Heart left ventricle (tissue), 16 donors: ENCODE results near the gene LTF. TPM values are rescaled to one million over a fixed set of nuclear protein-coding genes. Genes with fewer than 3 reads are reported as not detected.
A peak's percentile ranks its signal among the peaks of the same experiment; 100 is the strongest.

ENCODE experiments used
- ATAC-seq, 4 donors: fragments of 200-7000 bp; cut with Tn5 transposase; one replicate each; pipeline ENCODE4 v1.9.1; 2020 to 2022; ENCODE audit warnings: moderate library complexity in 4 of 4, mild to moderate bottlenecking in 3 of 4, moderate number of reproducible peaks in 1 of 4
- DNase-seq, 5 donors: peaks; one replicate each; pipeline ENCODE4 v3.0.0-alpha.2; 2020
- H3K27ac ChIP-seq, 12 donors: fragments of 200-600 bp; sonication (generic) in 4 of 12; one replicate each; pipeline versions ENCODE4 v1.5.0 to v1.8.0; 2016 to 2022; ENCODE audit warnings: mild to moderate bottlenecking in 2 of 12
- H3K27me3 ChIP-seq, 9 donors: fragments of 200-600 bp; sonication (generic) in 2 of 9; one replicate each; pipeline versions ENCODE4 v1.5.1 to v1.8.0; 2016 to 2022; ENCODE audit warnings: mild to moderate bottlenecking in 3 of 9
- H3K36me3 ChIP-seq, 9 donors: fragments of 200-600 bp; sonication (generic) in 2 of 9; one replicate each; pipeline versions ENCODE4 v1.5.0 to v1.8.0; 2018 to 2022; ENCODE audit warnings: mild to moderate bottlenecking in 2 of 9
- H3K4me1 ChIP-seq, 12 donors: fragments of 200-600 bp; sonication (generic) in 4 of 12; one replicate each; pipeline versions ENCODE4 v1.5.0 to v1.8.0; 2016 to 2022; ENCODE audit warnings: mild to moderate bottlenecking in 3 of 12
- H3K4me3 ChIP-seq, 12 donors: fragments of 200-600 bp; sonication (generic) in 4 of 12; one replicate each; pipeline versions ENCODE4 v1.5.0 to v1.8.0; 2017 to 2022; ENCODE audit warnings: mild to moderate bottlenecking in 9 of 12, moderate library complexity in 4 of 12
- H3K9me3 ChIP-seq, 12 donors: fragments of 200-600 bp; sonication (generic) in 4 of 12; one replicate each; pipeline versions ENCODE4 v1.5.0 to v1.8.0; 2016 to 2022; ENCODE audit warnings: mild to moderate bottlenecking in 1 of 12
- CTCF ChIP-seq, 12 donors: fragments of 200-600 bp; sonication (generic) in 4 of 12; IDR thresholded peaks; one replicate each; pipeline versions ENCODE4 v1.5.0 to v1.8.0; 2018 to 2022; ENCODE audit warnings: antibody characterized with exemption in 12 of 12, mild to moderate bottlenecking in 5 of 12
- POLR2A ChIP-seq, 2 donors: fragments of 450-650 bp; IDR thresholded peaks; one replicate each; pipeline ENCODE4 v1.6.1; 2017; ENCODE audit warnings: antibody characterized with exemption in 2 of 2, mild to moderate bottlenecking in 2 of 2, moderate library complexity in 2 of 2
- WGBS, 4 donors: extraction: QIAGEN DNeasy Blood & Tissue Kit in 2 of 4; methylation state at CpG; one replicate each; pipeline versions ENCODE4 v1.1.5 to v1.1.7; 2013 to 2018; 5-methylcytosine and 5-hydroxymethylcytosine counted together
- intact Hi-C, 10 donors: fragments of 100-400 bp; cut with DNase I; formaldehyde crosslinking; loops; one replicate each; pipeline versions ENCODE4 v1.11.1 to v1.14.2; 2022
- polyA plus RNA-seq, 2 donors: library from polyadenylated mRNA; stranded (reverse); fragments of 200-250 nt; gene quantifications; one replicate each; pipeline ENCODE4 v1.2.3, GENCODE V29; 2013
- total RNA-seq, 9 donors: library from RNA; depleted of rRNA in 2 of 9; stranded (reverse); fragments of >200 nt in 2 of 9; fragmentation: NEBNext Ultra II Directional in 3 of 9; extraction: Animal tissue kit (Norgen Biotek cat#: 25700) in 3 of 9; gene quantifications; one replicate each; pipeline versions ENCODE4 v1.1.0 to v1.2.4, GENCODE V29; 2016 to 2023
- donor health status: ischemic (EF 13 %, LVEDD 7.1; RV severe dilation, severe dysfunction).
- donor health status: healthy with polysubstance abuse.
- donor health status: DM: no; HTN: yes; CAD: no.
- donor health status: DM: no; HTN: no; CAD: no.
- donor health status: ischemic (EF 25% LVEDD 6.9; RV normal size, moderate dysfunction).
- donor health status: ischemic (EF 25% LVEDD 5.7; RV mildly dilated, moderate dysfunction).
- donor health status: healthy.
- donor health status: DM: yes; HTN: yes; CAD: no.
- donor health status: ischemic (EF 35%, LVEDD 5.7; RV mildly dilated, moderate dysfunction).
- donor health status: nonischemic (EF 11% LVEDD 7.7; RV severe dilation, severe dysfunction).
- donor health status: DM: yes; HTN: yes; CAD: no.
- donor health status: PGD.
- donor health status: ischemic (EF 29% LVEDD 5.4; RV normal size, mild dysfunction).
- donor health status: nonischemic (EF 23%, LVEDD 6.1; RV moderate dilation, normal function).

Gene LTF
- total and polyA plus RNA-seq, 11 donors, result 1.6 to 10.6 (median 3.0) TPM

GRCh38 chr3:46468753-46469600, 4.3 kb upstream of the LTF start:
- peaks cover 0 to 2% (median 0%) of the 10 kb centered on the region in 12 donors for H3K9me3 ChIP-seq
- intact Hi-C loops, result no loop called here
- peaks cover 0 to 48% (median 24%) of the 10 kb centered on the region in 12 donors for H3K4me1 ChIP-seq
- peaks cover 0 to 16% (median 0%) of the 10 kb centered on the region in 9 donors for H3K27me3 ChIP-seq
- H3K36me3 ChIP-seq, result no peaks in the 10 kb centered on the region
- 54 to 57% (median 54%) methylated on average over 5 to 6 of the region's 6 CpGs for WGBS, 4 donors
- ATAC-seq (peak; percentile 80 to 87 (median 86)), DNase-seq (peak in 4 of 5 donors; percentile 41 to 84 (median 65))
- H3K27ac ChIP-seq, result peak overlapping the region in 9 of 12 donors; percentile 33 to 77 (median 60)
- TF ChIP-seq POLR2A (IDR thresholded peaks at IDR 0.05), result no peak
- TF ChIP-seq CTCF (IDR thresholded peaks at IDR 0.05), result no peak
- no peak overlapping the region for H3K4me3 ChIP-seq

GRCh38 chr3:46467562-46467961, 2.9 kb upstream of the LTF start:
- ATAC-seq, result no peak
- no peak overlapping the region for H3K27ac ChIP-seq
- peaks cover 0 to 26% (median 0%) of the 10 kb centered on the region in 9 donors for H3K27me3 ChIP-seq
- DNase-seq, result no peak
- no peak overlapping the region for H3K4me3 ChIP-seq
- intact Hi-C loops, result no loop called here
- H3K36me3 ChIP-seq, result no peaks in the 10 kb centered on the region
- no peaks in the 10 kb centered on the region for H3K9me3 ChIP-seq
- 95 to 98% (median 96%) methylated on average over 4 of the region's 4 CpGs for WGBS, 4 donors
- H3K4me1 ChIP-seq, result peaks cover 0 to 55% (median 27%) of the 10 kb centered on the region in 12 donors
- TF ChIP-seq POLR2A (IDR thresholded peaks at IDR 0.05) (no peak), CTCF (IDR thresholded peaks at IDR 0.05) (no peak)

GRCh38 chr3:46466871-46467403, 2.2 kb upstream of the LTF start:
- no peak for TF ChIP-seq POLR2A (IDR thresholded peaks at IDR 0.05)
- no peak for TF ChIP-seq CTCF (IDR thresholded peaks at IDR 0.05)
- Histone ChIP-seq H3K9me3 (no peaks in the 10 kb centered on the region), H3K4me1 (peaks cover 0 to 56% (median 27%) of the 10 kb centered on the region in 12 donors), H3K36me3 (no peaks in the 10 kb centered on the region), H3K27ac (no peak overlapping the region), H3K4me3 (no peak overlapping the region), H3K27me3 (peaks cover 0 to 30% (median 0%) of the 10 kb centered on the region in 9 donors)
- DNase-seq (peak in 1 of 5 donors; percentile 7), ATAC-seq (no peak)
- WGBS, 4 donors, result 76 to 80% (median 79%) methylated on average over 1 of the region's 1 CpG
- intact Hi-C loops, result no loop called here

GRCh38 chr3:46466273-46466672, 1.6 kb upstream of the LTF start:
- ATAC-seq (no peak), DNase-seq (peak in 2 of 5 donors; percentile 18 to 52)
- Histone ChIP-seq H3K4me1 (peaks cover 0 to 56% (median 27%) of the 10 kb centered on the region in 12 donors), H3K36me3 (no peaks in the 10 kb centered on the region), H3K27ac (no peak overlapping the region), H3K4me3 (no peak overlapping the region), H3K27me3 (peaks cover 0 to 28% (median 0%) of the 10 kb centered on the region in 9 donors), H3K9me3 (no peaks in the 10 kb centered on the region)
- no peak for TF ChIP-seq POLR2A (IDR thresholded peaks at IDR 0.05)
- no peak for TF ChIP-seq CTCF (IDR thresholded peaks at IDR 0.05)
- intact Hi-C loops, result no loop called here
